IPS-NIHi11 (cell line): Measurements from ENCODE around the gene NKX6-2.
"Not testable (repeated sequence)": the region's sequence is repeated elsewhere in the genome, so short reads cannot be mapped to it uniquely, and the experiment has no call there.

Experiments
- DNase-seq: peaks from one replicate; pipeline ENCODE4 v3.0.0; 2012; ENCODE audit warnings: mixed read lengths, low spot score

Gene NKX6-2

DNA sequence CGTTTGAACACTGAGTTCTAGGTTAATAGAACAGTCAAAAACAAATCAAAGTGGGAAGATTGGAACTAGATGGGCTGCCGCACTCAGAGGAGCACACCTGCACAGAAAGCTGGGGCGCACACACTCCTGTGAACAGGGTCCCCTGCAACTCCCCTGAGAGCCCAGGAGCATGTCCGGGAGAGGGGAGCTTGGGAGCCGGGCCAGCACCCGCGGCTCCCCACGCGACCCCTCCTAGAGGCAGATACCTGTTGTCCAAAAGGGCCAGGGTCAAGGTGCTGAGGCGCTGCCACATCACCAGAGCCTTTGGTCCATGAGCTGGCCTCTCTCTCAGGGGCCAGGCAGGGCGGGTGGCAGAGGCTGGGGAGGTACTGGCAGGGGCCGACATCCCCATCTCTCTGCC, 5.6 kb downstream of the NKX6-2 start:
- DNase-seq = no peak

DNA sequence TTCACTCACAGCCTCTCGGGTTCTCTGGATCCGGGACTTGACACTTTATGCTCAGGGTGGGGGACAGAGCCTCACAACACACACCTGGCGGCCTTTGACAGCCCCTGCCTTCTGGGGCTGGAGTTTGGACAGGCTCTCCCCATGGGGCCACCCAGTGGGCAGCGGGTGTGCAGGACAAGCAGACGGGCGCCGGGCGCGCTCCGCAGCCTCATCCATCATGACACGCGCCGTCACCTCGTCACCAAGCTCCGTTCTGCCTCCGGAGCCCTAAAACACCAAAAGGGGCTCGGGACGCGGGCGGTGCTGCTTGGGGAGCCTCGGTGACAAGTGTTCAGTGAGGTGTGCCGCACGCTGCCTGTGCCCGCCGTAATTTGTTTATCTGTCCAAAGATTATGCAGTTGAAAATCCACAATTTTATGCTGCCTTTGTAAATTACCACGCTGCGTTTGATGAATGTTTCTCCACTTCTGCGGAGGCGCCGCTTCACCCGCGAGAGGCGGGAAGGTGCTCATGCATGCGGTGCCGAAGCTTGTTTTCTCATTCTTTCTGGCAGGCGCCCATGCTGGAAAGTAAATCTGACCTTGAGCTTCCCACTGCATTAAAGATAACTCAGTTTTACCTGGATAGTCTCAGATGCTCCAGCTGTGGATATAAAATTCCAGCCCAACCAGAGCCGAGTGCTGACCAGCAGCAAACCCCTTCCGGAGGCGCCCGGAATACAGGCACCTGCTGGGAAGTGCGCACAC, 6.2 kb downstream of the NKX6-2 start:
- DNase-seq = no peak

DNA sequence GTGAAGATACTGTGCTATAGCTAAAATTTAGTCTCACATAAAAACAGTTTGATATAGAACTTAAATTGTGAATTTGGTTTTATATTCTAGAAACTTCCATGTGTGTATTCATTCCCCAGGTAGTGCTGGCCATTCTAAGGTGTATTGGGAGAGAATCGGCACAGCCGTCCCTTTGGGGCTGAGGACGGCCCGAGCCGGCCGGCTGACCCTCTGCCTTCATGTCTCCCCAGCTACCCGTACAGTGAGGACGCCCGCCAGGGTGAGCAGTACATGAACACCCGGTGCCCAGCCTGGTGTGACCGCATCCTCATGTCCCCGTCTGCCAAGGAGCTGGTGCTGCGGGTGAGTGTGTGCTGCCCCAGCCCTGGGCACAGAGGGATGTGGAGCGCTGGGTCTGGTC, 8.5 kb downstream of the NKX6-2 start:
- DNase-seq = no peak

DNA sequence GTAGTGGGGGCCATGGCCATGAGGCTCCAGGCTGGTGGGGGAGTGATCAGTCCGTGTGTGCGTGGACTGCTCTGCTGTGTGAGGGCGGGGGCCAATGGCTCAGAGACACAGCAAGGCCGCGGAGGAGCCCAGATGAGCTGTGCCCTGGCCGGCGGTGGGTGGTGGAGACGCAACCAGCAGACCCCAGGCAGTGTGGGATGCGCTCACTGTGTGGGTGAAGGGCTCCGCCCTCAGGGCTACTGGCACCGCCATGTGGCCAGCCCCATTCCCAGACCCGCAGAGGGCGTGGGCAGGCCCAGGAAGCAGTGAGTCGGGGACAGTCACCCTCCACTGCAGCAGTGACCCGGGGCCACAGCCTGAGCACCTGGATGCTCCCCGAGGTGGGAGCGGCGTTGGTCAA, 9.1 kb downstream of the NKX6-2 start:
- no peak for DNase-seq

DNA sequence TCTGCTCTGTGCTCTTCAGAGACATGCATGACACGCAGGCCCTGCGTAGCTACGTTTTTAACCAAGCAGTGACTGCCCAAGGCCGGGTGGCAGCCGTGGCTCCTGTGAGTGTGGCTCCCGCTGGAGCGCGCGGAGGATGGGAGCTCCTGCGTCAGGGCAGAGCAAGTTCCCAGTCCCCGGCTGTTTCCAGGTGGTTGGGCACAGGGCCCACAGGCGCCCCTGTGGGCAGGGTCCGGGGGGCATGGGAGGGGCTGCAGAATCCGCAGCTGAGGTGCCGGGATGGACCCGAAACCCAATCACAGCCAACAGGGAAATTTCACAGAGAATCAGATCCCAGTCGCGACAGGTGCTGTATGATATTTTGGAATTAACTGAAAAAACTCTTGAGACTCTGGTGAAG, 9.8 kb downstream of the NKX6-2 start:
- DNase-seq = no peak

DNA sequence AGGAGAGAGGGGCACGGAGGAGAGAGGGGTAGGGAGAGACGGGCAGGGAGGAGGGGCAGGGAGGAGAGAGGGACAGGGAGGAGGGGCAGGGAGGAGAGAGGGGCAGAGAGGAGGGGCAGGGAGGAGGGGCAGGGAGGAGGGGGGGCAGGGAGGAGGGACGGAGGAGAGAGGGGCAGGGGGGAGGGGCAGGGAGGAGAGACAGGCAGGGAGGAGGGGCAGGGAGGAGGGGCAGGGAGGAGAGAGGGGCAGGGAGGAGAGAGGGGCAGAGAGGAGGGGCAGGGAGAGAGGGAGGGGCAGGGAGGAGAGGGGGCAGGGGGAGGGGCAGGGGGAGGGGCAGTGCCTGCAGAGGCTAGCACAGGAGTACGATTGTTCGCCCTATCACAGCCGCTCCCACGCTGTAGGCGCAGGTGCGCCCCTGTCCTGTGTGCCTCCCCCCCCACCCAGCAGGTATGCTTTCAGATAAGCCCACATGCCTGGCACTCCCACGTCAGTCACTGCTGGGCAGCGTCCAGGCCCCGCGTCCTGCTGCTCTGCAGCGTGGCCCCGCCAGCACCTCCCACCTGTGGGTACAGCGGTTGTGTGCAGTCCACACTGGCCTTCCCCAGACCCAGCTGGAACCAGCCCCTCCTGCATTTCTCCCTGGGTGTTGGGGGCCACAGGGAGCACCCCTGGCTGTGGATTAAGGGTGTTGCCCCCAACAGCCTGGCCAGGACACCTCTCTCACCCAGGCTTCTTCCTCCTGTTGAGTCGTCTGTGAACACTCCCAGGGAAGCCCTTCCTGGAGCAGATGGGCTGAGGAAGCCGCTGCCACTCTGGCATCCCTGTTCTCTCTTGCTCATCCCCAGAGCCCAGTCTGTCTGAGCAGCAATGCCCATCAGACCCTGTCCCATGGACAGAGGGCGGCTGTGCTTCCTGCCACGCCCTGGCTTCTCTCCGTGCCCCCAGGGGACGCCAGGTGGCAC, 10.8 kb downstream of the NKX6-2 start:
- no peak for DNase-seq

DNA sequence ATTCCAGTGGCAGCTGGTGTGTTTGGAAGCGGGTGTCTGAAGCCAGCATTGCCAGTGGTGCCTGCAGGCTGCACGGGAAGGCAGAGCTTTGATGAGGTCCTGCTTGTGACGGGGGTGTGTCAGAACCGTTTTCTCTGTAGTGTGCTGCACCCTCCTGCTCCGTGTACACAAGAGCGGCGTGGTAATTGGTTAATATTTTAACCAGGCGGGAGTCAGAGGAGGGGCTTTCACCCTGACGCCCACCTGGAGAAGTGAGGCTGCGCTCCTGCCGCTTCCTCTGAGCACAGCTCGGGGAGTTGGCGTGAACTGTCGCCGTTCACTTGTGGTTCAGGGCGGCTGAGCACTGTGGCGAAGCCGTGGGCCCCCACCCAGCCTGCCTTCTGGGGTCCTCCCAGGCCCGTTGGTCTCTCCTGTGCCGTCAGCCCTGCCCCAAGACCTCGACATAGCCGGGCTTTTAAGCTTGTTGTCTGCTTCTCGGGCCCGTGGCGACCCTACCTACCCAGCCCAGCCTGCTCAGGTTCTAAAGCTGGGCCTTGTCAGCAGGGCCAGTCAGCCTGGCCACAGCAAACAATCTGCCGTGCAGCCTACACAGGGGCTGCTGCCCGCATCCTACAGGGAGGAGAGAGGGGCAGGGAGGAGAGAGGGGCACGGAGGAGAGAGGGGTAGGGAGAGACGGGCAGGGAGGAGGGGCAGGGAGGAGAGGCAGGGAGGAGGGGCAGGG, 11.6 kb downstream of the NKX6-2 start:
- no peak for DNase-seq

DNA sequence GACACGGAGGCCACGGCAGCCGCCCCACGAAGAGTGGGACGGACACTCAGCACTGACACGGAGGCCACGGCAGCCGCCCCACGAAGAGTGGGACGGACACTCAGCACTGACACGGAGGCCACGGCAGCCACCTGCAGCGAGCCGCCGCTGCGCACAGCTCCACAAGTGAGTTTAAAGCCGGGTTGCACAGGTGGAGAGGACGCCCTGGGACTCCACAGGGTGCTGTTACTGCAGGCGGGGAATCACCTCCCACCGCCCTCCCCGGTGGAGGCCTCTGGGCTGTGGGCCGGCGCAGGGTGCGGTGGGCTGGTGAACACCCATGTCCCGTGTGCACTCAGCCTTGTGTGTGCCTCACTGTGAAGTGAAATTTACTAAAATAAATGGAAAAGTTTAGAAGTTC, 13.1 kb downstream of the NKX6-2 start:
- not testable (repeated sequence) for DNase-seq

DNA sequence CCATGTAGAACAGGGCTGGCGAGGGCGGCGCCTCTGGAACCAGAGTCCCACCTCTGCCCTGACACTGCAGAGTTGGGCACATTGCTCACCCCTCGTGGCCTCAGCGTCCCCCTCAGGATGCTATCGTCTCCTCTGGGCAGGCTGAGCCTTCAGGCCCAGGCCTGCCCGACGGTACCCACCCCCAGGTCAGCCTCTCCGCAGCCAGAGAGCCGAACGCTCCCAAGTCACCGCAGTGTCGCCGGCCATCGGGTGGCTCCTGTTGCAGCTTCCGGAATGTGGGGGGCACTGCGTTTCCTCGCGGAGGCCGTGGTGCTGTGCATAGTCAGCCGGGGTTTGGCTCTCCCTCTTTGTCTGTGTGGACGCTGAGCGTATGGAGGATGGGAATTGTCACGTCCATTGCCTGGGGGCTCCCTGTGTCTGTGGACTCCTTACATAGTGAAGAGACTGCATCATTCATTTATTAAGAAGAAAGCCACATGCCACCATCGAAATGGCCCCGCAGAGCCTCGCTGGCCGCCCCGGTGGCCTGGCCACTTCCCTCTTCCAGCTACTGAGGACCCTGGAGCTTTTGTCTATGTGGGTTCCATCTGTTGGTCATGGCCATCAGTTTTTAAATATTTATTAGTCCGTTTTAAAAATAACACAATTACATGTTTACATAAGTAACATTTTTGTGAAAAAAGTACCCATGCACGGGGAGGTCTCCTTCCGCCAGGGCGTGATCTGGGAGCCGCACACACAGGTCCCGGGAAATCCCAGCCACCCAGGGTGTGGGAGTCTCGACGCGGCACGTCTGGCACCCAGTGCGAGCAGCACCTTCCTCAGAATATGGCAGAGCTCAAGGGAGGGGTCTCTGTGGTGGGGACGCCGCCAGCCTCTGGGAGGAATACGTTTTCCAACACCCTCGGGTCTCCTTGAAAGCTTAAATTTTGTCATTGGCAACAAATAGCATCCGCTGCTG, 15.6 kb downstream of the NKX6-2 start:
- no peak for DNase-seq

DNA sequence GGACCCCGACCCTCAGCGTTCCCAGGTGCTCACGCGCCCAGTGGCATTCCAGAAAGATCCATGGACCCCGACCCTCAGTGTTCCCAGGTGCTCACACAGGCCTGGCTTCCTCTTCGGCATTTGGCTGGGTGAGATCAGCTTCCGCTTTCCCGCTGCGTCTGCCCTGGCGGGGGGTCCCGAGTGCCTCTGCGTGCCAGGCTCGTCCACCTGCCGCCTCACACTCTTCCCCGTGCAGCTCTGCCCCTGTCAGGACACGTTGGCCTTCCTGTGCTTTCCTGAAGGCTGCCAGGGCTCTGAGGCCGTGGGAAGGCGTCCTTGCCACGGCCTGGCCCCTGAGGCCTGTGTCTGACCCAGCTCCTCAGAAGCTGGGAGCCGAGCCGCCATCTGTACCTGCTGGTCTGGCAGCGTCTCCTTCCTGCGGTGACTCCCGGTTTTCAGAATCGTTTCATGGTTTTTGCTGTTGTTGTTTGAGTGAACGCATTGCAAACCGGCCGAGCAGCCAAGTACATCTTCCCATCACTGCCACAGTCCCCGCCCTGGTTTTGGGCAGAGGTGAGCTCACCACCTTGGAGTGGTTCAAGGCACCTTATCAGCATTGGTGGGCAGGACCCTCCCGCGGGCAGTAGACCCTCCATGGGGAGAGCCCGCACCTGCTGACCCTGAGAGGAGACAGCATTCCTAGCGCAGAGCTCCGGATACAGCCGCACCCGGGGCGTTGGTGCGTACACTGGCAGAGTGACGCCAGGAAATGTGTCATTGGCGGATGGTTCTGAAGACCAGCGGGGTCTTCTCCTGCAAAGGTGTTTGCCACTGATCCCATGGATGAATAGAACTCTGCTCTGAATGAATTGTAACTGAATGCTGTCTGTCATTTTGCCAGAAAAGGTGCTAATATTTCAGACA, 17.4 kb downstream of the NKX6-2 start:
- DNase-seq = no peak

DNA sequence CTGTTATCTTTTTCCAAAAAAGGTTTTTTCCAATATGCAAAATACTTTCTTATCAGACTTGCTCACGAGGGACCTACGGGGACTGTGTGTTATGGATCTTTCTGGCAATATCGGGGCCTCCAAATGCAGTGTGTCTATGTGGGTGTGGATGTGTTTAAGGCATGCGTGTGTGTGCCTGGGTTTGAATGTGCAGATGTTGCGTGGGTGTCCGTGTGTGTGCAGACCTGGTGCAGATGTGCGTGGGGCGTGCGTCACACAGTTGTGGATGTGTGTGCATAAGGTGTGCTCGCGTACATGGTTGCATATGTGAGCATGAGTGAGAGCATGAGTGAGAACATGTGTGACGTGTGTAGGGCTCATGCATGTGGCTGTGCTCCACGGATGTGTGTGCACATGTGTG, 19.7 kb downstream of the NKX6-2 start:
- DNase-seq = no peak

DNA sequence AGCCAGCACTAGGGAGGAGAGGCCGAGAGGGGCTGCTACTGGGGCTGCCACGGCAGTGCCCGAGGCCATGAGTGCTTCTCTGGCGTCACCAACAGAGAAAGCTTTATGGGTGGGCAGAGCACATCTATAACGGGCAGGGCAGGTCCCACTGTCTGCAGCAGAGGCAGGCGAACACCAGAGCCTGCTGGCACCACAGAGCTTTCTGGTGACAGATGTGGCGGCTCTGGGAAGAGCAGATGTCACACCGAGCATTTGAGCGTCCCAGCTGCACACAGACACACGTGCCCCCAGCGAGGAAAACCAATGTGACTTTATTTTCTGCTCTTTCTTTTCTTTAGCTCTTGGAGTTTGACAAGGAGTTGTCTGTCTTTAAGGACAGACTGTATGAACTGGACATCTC, 20.5 kb downstream of the NKX6-2 start:
- no peak for DNase-seq

DNA sequence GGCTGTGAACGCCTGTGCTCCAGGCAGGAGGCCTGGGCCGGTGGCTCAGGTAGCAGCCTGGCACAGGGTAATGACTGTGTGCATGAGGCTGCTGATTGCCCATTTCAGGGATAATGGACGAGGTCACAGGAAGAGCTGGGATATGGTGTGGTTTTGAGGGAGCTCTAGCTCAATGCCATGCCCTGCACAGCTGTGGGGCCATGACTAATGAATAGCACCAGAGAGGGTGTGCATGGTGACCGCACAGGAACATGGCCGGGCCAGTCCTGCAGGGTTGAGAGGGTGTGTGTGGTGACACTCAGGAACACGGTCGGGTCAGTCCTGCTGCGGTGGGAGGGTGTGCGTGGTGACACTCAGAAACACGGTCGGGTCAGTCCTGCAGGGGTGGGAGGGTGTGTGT, 21.8 kb downstream of the NKX6-2 start:
- no peak for DNase-seq

DNA sequence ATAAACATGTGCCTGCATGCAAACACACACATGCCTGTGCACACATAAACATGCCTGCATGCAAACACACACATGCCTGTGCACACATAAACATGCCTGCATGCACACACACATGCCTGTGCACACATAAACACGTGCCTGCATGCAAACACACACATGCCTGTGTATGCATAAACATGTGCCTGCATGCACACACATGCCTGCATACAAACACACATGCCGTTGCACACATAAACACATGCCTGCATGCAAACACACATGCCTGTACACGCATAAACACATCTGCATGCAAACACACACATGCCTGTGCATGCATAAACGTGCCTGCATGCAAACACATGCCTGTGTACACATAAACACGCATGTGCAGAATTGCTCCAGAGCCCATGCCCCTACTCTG, 22.4 kb downstream of the NKX6-2 start:
- DNase-seq = no peak

DNA sequence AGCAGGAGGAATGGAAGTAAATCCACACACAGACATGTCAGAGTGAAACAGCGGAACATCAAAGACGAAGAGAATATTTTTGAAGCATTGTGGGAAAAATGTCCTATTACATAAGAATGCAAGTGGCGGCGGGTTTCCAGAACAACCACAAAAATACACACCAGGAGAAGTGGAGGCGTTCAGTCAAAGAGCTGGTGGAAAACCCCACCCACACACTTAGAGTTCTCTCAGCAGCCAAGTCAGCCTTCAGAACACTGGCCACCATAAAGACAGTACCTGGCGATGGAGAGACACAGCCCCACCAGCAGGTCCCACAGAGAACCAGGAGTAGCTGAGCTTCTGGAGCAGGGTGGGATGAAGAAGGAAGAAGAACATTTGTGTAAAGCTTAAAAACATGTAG, 23.7 kb downstream of the NKX6-2 start:
- DNase-seq = no peak

DNA sequence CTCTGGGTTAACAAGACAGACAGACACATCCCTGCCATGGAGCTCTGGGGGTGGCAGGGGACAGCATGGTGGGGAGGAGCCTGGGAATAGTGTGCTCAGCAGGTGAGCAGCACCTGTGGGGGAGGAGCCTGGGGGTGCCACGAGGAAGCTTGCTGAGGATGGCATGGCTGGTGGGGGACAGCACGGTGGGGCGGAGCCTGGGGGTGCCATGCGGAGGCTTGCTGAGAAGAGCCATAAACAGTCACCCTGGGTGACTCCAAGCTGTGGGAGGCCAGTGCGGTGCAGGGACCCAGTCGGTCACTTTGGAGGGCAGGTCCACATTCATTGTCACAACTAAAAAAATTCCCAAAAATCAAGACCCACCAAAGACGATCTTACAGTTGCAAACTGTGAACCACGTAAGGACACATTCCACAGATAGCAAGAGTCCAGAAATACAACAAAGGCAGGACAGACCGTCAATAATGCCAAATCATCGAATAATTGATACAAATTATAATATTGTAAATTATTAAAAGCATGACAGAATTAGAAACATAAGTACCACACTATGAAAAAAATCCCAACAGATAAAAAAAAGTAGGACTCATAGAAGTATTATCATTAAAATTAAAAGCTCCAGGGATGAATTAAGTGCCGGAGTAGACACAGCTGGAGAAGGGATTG, 24.4 kb downstream of the NKX6-2 start:
- no peak for DNase-seq

DNA sequence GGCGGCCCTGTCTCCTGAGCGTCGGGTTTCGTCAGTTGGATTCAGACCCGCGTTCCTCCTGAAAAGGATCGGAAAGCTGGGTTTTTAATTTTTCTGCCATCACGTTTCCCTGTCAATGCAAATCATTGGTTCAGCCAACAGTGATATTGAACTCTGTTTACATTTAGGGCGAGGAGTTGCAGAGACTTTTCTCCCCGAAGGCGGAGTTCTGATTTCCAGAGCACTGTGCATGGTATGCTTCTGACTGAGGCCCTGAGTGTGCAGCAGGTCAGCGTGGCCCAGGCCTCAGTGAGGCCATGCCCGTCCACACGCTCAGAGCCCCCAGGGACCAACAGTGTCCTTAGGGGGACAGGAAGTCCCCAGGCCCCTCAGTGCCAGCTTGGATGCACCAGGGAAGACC, 27.1 kb downstream of the NKX6-2 start:
- DNase-seq = no peak

DNA sequence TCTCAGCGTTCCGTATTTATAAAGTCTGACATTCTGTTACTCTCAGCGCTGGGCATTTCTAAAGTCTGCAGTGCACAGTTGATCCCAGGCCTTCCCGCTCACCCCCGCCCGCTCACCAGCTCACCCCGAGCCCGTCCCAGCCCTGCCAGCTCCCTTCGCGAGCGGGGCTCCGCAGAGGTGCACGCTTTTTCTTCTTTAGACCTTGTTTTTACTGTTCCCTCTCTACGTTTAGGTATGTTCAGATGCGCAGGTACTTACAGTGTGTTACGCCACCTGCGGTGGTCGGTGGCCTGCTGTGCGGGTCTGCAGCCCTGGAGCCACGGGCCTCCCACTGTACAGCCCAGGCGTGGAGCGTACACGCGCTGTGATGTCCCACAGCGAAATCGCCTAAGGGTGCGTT, 28.8 kb downstream of the NKX6-2 start:
- no peak for DNase-seq

DNA sequence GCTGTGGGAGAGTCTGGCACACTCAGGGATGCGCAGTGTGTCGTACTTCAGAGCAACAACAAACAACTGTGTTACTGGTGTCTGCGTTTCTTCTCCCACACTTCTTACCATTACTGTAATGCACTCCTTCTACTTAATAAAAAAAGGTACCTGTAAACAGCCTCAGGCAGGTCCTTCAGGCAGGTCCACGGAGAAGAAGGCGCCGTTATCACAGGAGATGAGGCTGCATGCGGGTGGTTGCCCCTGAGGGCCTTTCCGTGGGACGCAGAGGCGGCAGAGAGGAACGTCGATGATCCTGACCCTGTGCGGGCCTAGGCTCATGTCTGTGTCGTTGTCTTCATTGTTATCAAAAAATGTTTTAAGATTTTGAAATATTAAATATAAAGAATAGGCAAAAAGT, 29.4 kb downstream of the NKX6-2 start:
- DNase-seq = no peak

DNA sequence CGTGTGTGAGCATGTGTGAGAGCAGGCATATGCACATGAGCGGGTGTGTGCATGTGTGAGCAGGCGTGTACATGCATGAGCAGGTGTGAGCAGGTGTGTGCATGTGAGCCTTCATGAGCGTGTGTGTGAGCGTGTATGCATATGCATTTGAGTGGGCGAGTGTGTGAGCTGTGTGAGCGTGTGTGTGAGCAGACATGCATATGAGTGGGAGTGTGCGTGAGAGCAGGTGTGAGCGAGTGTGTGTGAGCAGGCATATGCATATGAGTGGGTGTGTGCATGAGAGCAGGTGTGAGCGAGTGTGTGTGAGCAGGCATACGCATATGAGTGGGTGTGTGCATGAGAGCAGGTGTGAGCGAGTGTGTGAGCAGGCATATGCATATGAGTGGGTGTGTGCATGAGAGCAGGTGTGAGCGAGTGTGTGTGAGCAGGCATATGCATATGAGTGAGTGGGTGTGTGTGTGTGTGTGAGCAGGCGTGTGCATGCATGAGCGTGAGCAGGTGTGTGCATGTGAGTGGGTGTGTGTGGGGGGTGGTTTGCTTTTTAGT, 30.7 kb downstream of the NKX6-2 start:
- DNase-seq = no peak
